HEK293T (cell line): ENCODE measurements around the gene RNF138.

Experiments
- BHLHE40 ChIP-seq: fragments of 450-650 bp; IDR thresholded peaks from 2 replicates; pipeline ENCODE4 v1.6.1; 2016; ENCODE audit warnings: mild to moderate bottlenecking, moderate library complexity, borderline replicate concordance
- FOXA1 ChIP-seq: fragments of 450-650 bp; IDR thresholded peaks from 2 replicates; pipeline ENCODE4 v1.6.1; 2016; ENCODE audit warnings: mild to moderate bottlenecking
- FOXK2 ChIP-seq: fragments of 450-650 bp; IDR thresholded peaks from 2 replicates; pipeline ENCODE4 v1.6.1; 2016; ENCODE audit warnings: mild to moderate bottlenecking
- FOXM1 ChIP-seq: fragments of 450-650 bp; IDR thresholded peaks from 2 replicates; pipeline ENCODE4 v1.6.1; 2017; ENCODE audit warnings: mild to moderate bottlenecking, borderline replicate concordance
- HDGF ChIP-seq: fragments of 450-650 bp; IDR thresholded peaks from 2 replicates; pipeline ENCODE4 v1.6.1; 2017; ENCODE audit warnings: antibody characterized with exemption, borderline replicate concordance
- L3MBTL2 ChIP-seq: fragments of 450-650 bp; conservative IDR thresholded peaks from 2 replicates; pipeline ENCODE4 v1.6.1; 2016; ENCODE audit warnings: mild to moderate bottlenecking
- LEF1 ChIP-seq: fragments of 450-650 bp; IDR thresholded peaks from 2 replicates; pipeline ENCODE4 v1.6.1; 2017; ENCODE audit warnings: mild to moderate bottlenecking, borderline replicate concordance
- NFRKB ChIP-seq: fragments of 450-650 bp; IDR thresholded peaks from 2 replicates; pipeline ENCODE4 v1.6.1; 2016; ENCODE audit warnings: mild to moderate bottlenecking, moderate library complexity
- SP1 ChIP-seq: fragments of 450-650 bp; IDR thresholded peaks from 2 replicates; pipeline ENCODE4 v1.6.1; 2017
- TARDBP ChIP-seq: fragments of 450-650 bp; IDR thresholded peaks from 2 replicates; pipeline ENCODE4 v1.6.1; 2016

DNA sequence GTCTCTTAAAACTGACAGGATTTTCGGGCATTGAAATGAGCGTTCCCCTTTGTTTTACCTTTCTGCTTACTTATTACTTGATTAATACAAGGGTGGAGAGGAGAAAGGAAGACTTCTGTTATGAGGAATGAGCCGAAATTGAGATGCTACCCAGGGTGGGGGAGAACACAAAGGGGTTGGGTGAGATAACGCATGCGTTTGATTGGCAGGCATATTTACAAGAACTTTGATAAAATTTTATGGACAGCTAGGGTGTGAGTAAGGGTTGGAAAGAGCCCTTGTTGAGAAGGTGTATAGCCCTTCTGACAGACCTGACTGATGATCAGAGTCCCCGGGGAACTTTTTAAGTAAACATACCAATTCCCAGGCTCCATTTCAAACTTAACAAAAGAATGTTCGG lies 1.8 kb downstream of the RNF138 start:
- no peak for TF ChIP-seq BHLHE40
- no peak for TF ChIP-seq HDGF
- no peak for TF ChIP-seq NFRKB
- no peak for TF ChIP-seq SP1
- no peak for TF ChIP-seq FOXM1
- TF ChIP-seq TARDBP, result no peak
- no peak for TF ChIP-seq FOXK2
- no peak for TF ChIP-seq LEF1
- TF ChIP-seq FOXA1, result no peak
- TF ChIP-seq L3MBTL2, result no peak
